Liver (tissue), 9 donors: ENCODE measurements around the gene HOXD8. TPM values are rescaled to one million over a fixed set of nuclear protein-coding genes. Genes with fewer than 3 reads are reported as not detected.

ENCODE experiments used
- DNase-seq: peaks from one replicate; pipeline ENCODE4 v3.0.0-alpha.2; 2017; ENCODE audit warnings: low spot score
- H3K27ac ChIP-seq, 2 donors: one replicate each; pipeline ENCODE4 v1.7.0; 2013; ENCODE audit warnings: inconsistent platforms in 2 of 2, low read length in 2 of 2, control low read depth in 1 of 2, low read depth in 1 of 2, mild to moderate bottlenecking in 1 of 2
- H3K27me3 ChIP-seq, 4 donors: one replicate each; pipeline versions ENCODE4 v1.6.1 to v1.7.0; 2013; ENCODE audit warnings: low read length in 3 of 4, inconsistent platforms in 1 of 4, mild to moderate bottlenecking in 1 of 4, moderate library complexity in 1 of 4; ENCODE audit not compliant: control insufficient read depth in 4 of 4, insufficient read depth in 4 of 4
- H3K36me3 ChIP-seq, 4 donors: one replicate each; pipeline versions ENCODE4 v1.6.1 to v1.7.0; 2013; ENCODE audit warnings: low read length in 3 of 4, mild to moderate bottlenecking in 3 of 4, low read depth in 1 of 4, moderate library complexity in 1 of 4; ENCODE audit not compliant: control insufficient read depth in 4 of 4, insufficient read depth in 3 of 4
- H3K4me1 ChIP-seq, 4 donors: one replicate each; pipeline versions ENCODE4 v1.6.1 to v1.7.0; 2013; ENCODE audit warnings: low read length in 3 of 4, mild to moderate bottlenecking in 3 of 4, moderate library complexity in 1 of 4; ENCODE audit not compliant: control insufficient read depth in 4 of 4, insufficient read depth in 4 of 4
- H3K4me3 ChIP-seq, 3 donors: one replicate each; pipeline versions ENCODE4 v1.6.1 to v1.7.0; 2013; ENCODE audit warnings: low read length in 3 of 3, control low read depth in 1 of 3, low read depth in 1 of 3, mild to moderate bottlenecking in 1 of 3
- H3K9ac ChIP-seq, 2 donors: one replicate each; pipeline ENCODE4 v1.7.0; 2013; ENCODE audit warnings: low read length in 2 of 2, mild to moderate bottlenecking in 2 of 2, moderate library complexity in 2 of 2, control low read depth in 1 of 2, low read depth in 1 of 2
- H3K9me3 ChIP-seq, 4 donors: one replicate each; pipeline versions ENCODE4 v1.6.1 to v1.7.0; 2013; ENCODE audit warnings: low read length in 3 of 4; ENCODE audit not compliant: control insufficient read depth in 4 of 4
- ATF3 ChIP-seq: IDR thresholded peaks from 2 replicates; pipeline ENCODE4 v1.6.1; 2016; ENCODE audit warnings: antibody characterized with exemption
- EGR1 ChIP-seq, 2 donors: IDR thresholded peaks; 2 replicates each; pipeline ENCODE4 v1.6.1; 2016 to 2018; ENCODE audit warnings: antibody characterized with exemption in 2 of 2, low read depth in 2 of 2
- FOXA2 ChIP-seq: IDR thresholded peaks from 2 replicates; pipeline ENCODE4 v1.6.1; 2016; ENCODE audit warnings: antibody characterized with exemption
- GABPA ChIP-seq, 2 donors: IDR thresholded peaks in 1 of 2; conservative IDR thresholded peaks in 1 of 2; 2 replicates each; pipeline ENCODE4 v1.6.1; 2016; ENCODE audit warnings: antibody characterized with exemption in 2 of 2, mild to moderate bottlenecking in 1 of 2, moderate library complexity in 1 of 2
- HNF4A ChIP-seq, 2 donors: conservative IDR thresholded peaks; 2 replicates each; pipeline ENCODE4 v1.6.1; 2016; ENCODE audit warnings: antibody characterized with exemption in 2 of 2, mild to moderate bottlenecking in 2 of 2
- JUND ChIP-seq, 2 donors: IDR thresholded peaks; 2 replicates each; pipeline ENCODE4 v1.6.1; 2016; ENCODE audit warnings: antibody characterized with exemption in 2 of 2
- MAX ChIP-seq: IDR thresholded peaks from 2 replicates; pipeline ENCODE4 v1.6.1; 2016; ENCODE audit warnings: antibody characterized with exemption
- NR2F2 ChIP-seq: IDR thresholded peaks from 2 replicates; pipeline ENCODE4 v1.6.1; 2016; ENCODE audit warnings: antibody characterized with exemption
- RAD21 ChIP-seq, 2 donors: IDR thresholded peaks; 2 replicates each; pipeline ENCODE4 v1.6.1; 2016; ENCODE audit warnings: antibody characterized with exemption in 2 of 2, mild to moderate bottlenecking in 2 of 2
- REST ChIP-seq: IDR thresholded peaks from 2 replicates; pipeline ENCODE4 v1.6.1; 2016; ENCODE audit warnings: antibody characterized with exemption, mild to moderate bottlenecking
- YY1 ChIP-seq: IDR thresholded peaks from 2 replicates; pipeline ENCODE4 v1.6.1; 2016; ENCODE audit warnings: antibody characterized with exemption, mild to moderate bottlenecking
- WGBS: extraction: QIAGEN DNeasy Blood & Tissue Kit; methylation state at CpG from one replicate; pipeline ENCODE4 v1.1.7; 2013; 5-methylcytosine and 5-hydroxymethylcytosine counted together
- polyA plus RNA-seq, 2 donors: library from polyadenylated mRNA; stranded (reverse) in 1 of 2; unstranded in 1 of 2; fragments of 200-250 nt in 1 of 2; fragments of >200 nt in 1 of 2; fragmentation: Nextera tagmentation in 1 of 2; extraction: Ambion mirVana in 1 of 2; gene quantifications; one replicate each; pipeline versions ENCODE4 v1.2.1 to v1.2.3, GENCODE V29; 2013 to 2015
- total RNA-seq, 2 donors: library from RNA; depleted of rRNA; stranded (reverse); fragments of >200 nt; gene quantifications; one replicate each; pipeline ENCODE4 v1.2.3, GENCODE V29; 2014
- donor health status: healthy.
- donor health status: healthy.
- donor health status: healthy.
- donor health status: healthy.
- donor health status: healthy.

The HOXD8 gene
- total and polyA plus RNA-seq, 4 donors = 0.06 to 0.19 (median 0.08) TPM; not detected in 1

GRCh38 chr2:176109192-176109901 is 20.2 kb upstream of the HOXD8 start:
- Histone ChIP-seq H3K27me3 (peaks cover 16 to 48% (median 37%) of the 10 kb centered on the region in 4 donors), H3K4me3 (no peak overlapping the region), H3K9me3 (no peaks in the 10 kb centered on the region), H3K4me1 (peaks cover 0 to 20% (median 4%) of the 10 kb centered on the region in 4 donors), H3K9ac (no peak overlapping the region), H3K36me3 (no peaks in the 10 kb centered on the region), H3K27ac (no peak overlapping the region)
- no peak for DNase-seq
- WGBS = 13% methylated on average over 26 of the region's 26 CpGs
- no peak for TF ChIP-seq MAX
- TF ChIP-seq GABPA (IDR thresholded peaks at IDR 0.05 in 1 of 2, conservative IDR thresholded peaks at IDR 0.05 in 1 of 2) = no peak
- TF ChIP-seq FOXA2 = no peak
- TF ChIP-seq ATF3 = no peak
- no peak for TF ChIP-seq HNF4A (conservative IDR thresholded peaks at IDR 0.05)
- no peak for TF ChIP-seq NR2F2
- TF ChIP-seq JUND (IDR thresholded peaks at IDR 0.05) = no peak

- DNase-seq = no peak
- no peaks in the 10 kb centered on the region for H3K9me3 ChIP-seq
- 13% methylated on average over 4 of the region's 4 CpGs for WGBS
- no peaks in the 10 kb centered on the region for H3K36me3 ChIP-seq
- no peak overlapping the region for H3K4me3 ChIP-seq
- H3K27ac ChIP-seq = no peak overlapping the region
- H3K9ac ChIP-seq = no peak overlapping the region
- no peak for TF ChIP-seq JUND (IDR thresholded peaks at IDR 0.05)
- TF ChIP-seq ATF3 = no peak
- no peak for TF ChIP-seq REST
- no peak for TF ChIP-seq NR2F2
- no peak for TF ChIP-seq GABPA (IDR thresholded peaks at IDR 0.05 in 1 of 2, conservative IDR thresholded peaks at IDR 0.05 in 1 of 2)
- peaks cover 19 to 45% (median 36%) of the 10 kb centered on the region in 4 donors for H3K27me3 ChIP-seq
- H3K4me1 ChIP-seq = peaks cover 0 to 14% (median 4%) of the 10 kb centered on the region in 4 donors
These were observed 19.6 kb upstream of the HOXD8 start for GRCh38 chr2:176109946-176110345.

GRCh38 chr2:176110415-176111308 is 18.8 kb upstream of the HOXD8 start:
- TF ChIP-seq NR2F2 (peak; percentile 11), YY1 (no peak), RAD21 (IDR thresholded peaks at IDR 0.05) (no peak), EGR1 (IDR thresholded peaks at IDR 0.05; ENCODE audit: low read depth in 2 of 2) (no peak)
- Histone ChIP-seq H3K4me3 (no peak overlapping the region), H3K27me3 (peaks cover 14 to 38% (median 34%) of the 10 kb centered on the region in 4 donors), H3K27ac (no peak overlapping the region), H3K4me1 (peaks cover 0 to 14% (median 4%) of the 10 kb centered on the region in 4 donors), H3K36me3 (no peaks in the 10 kb centered on the region), H3K9ac (no peak overlapping the region), H3K9me3 (no peaks in the 10 kb centered on the region)
- no peak for DNase-seq
- WGBS = 17% methylated on average over 7 of the region's 7 CpGs
